Left kidney (tissue), 2 donors: ENCODE data around the gene IMMP2L. TPM values are rescaled to one million over a fixed set of nuclear protein-coding genes. Genes with fewer than 3 reads are reported as not detected.

Experiments used
- DNase-seq: peaks from one replicate; pipeline ENCODE4 v3.0.0-alpha.2; 2013
- polyA plus RNA-seq: library from polyadenylated mRNA; unstranded; fragments of 120-200 nt; gene quantifications from one replicate; pipeline ENCODE4 v1.2.1, GENCODE V29; 2013; ENCODE audit not compliant: insufficient read length

IMMP2L gene
- polyA plus RNA-seq, 1 donor = 41.8 TPM

DNA sequence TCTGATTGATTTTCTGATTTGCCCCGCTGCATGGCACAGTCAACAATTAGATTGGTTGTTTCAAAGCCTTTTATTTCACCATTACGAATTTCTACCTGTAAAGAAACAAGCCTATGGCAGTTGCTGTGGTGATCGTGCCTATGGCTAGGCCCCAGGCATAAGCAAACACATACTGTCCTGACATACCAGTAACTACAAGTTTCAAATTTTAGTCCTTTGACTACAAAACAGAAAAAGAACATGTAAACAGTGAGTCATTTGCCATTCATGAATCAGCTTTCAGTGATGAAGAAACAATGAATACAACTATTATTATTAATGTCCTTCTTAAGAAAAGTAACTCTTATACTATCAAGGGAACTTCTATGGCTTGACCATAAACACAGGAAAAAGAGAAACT, 639.4 kb downstream of the IMMP2L start:
- no peak for DNase-seq

DNA sequence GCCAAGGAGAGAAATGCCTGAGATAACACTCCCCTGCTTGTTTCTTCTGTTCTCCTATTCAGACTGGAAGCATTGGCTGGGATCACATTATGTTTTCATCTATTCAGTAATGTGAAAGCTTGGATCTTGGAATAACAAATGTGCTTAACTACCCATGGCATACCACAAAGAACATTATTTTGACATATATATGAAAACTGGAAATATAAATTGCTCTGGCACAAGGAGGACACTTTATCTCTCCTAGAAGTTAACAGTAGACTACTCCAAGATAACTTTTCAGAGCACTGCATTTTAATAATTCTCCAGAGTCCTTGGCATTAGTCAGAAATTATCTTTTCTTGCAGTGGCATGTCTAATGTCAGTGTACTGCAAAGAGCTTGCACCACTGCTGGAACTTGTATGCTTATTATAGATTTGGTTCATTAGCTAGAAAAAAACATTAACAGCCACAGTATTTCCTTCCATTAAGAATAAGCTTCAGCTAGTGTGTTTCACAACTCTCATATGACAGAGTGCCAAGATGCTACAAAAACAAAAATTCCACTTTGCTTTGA, 640.6 kb downstream of the IMMP2L start:
- no peak for DNase-seq

DNA sequence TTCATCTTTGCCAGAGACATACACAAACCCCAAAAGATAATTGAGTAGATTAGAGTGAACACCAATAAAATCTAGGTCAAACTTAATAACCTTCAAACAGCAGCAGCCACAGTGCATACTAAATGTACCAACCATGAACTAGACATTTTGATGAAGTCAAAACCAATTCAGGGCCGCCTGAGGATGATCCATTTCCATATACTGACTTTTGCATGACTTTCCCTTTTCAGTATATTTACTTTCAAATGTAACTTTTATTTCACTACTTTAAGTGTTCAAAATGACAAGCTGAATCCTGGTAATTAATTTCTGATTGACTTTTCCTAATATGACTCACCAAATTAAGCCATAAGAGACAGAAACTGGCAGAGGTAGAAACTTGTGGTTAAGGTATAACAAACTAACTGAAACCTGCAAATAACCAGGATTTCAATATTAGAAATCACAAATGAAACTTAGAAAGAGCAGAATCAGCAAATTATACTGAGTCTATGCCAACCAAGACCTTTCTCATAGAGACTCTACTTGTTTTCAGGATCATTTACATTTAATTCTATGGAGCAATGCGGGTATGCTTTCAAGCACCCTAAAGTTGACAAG, 643.2 kb downstream of the IMMP2L start:
- DNase-seq = no peak

DNA sequence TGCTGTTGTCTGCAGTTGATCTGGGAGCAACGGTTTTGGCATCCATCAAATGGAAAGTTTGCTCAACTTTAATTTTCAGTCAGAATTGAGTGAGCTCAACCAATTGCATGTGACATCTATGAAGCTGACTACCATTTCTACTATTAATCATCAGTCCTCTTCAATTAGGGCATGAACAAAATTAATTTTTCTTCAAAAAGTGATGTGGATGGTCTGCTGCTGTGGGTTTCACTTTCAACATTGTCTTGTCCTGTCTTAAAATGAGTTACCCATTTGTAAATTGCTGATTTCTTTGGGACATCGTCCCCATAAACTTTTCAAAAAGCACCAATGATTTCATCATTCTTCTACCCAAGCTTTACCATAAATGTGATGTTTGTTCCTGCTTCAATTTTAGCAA, 648.0 kb downstream of the IMMP2L start:
- no peak for DNase-seq

DNA sequence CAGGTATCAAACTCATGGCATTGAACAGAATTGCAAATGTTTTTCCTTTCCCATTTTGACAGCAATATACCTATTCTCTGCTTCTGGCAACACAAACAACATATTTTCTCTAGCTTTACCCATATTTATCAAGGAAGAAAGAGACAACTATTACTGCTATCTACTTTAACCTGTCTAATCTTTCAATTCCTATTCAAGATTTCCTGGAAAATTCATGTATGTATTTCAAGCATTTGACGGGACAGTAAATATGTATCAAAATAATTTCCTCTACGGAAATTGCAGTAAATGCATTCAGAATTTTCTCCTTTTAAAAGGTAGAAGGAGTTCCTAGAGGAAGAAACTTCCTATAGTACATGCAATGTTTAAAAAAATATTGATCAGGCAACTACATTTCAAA, 650.7 kb downstream of the IMMP2L start:
- no peak for DNase-seq

DNA sequence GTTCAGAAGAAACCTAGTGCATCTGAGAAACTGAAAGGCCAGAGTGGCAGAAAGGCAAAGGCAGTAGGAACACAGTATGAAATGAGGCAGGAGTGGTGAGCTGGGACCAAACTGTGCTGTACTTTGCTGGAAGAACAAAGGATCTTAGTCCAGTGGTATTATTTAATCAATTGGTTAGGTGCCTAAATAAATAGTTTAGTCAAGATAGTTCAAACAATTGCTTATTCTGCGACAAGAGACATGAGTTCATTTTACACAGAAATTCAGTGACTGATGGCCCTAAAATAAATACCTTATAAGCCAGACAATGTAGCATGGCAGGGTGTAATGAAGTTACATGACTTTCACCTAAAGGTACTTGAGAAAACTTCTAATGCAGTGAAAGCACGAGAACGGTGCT, 653.2 kb downstream of the IMMP2L start:
- DNase-seq = no peak

DNA sequence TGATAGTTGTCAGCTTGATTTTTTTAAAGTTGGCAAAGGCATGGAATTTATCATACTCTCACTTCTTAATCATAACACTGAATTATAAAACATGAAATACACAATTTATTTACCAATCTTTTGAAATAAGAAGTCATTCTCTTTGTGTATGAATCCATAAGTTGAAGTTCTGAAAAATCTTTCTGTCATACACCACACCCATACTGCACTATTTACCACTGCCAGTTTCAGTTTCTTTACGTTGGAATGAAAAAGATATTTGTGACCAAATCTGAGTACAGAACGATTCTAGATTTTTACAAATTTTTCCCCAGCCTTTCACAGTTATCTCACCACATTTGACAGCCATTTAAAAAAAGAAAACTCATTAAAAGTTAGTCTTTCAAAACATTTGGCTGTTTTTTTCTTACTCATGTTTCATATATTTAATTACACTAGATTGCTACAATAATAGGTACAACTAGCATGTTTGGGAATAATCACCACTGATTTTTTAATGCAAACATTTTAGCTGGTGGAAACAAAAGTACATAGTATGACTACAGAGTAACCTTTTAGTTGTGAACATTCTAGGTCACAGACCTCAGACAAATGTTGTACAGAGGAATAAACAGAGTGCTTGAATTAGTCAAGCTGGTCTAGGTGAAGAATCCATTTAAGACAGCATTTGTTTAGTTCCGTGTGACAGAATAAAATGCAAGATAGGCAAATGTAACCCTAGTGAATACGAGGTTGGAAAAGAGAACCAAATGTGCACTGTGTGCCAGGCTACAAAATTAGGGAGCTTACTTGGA, 656.3 kb downstream of the IMMP2L start:
- no peak for DNase-seq

DNA sequence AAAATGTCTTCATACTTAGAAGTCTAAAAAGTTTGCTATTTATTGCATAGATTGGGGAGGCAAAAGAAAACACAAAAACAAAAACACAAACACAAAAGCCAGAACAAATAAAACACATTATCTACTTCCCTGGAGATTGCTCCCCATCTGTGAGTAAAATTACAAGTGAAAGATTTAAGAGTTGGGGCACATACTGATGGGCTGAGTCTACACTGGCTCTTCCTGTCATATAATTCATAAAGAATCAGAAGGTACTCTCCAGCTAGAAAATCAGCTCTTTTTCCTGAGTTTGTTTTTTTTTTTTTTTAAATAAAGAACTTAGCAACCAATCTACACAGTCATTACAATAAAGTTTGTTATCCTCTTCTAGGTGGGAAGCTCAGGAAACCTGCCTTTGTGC, 663.8 kb downstream of the IMMP2L start:
- DNase-seq = no peak

DNA sequence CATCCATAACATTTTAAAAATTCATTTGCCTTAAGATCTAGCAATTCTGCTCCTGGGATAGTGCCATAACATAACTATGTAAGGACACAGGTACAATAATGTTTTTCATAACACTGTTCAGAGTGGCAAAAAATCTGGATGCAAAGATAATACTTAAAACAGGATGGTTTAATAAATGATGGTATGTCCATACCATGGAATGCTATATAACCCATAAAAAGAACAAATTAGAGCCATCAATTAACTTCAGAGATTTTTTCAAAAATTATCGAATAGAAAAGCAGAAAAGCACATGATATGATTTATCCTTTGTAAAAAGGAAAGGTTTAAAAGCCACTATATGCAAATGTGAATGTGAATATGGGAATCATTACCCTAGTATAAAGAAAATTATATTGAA, 664.8 kb downstream of the IMMP2L start:
- no peak for DNase-seq

DNA sequence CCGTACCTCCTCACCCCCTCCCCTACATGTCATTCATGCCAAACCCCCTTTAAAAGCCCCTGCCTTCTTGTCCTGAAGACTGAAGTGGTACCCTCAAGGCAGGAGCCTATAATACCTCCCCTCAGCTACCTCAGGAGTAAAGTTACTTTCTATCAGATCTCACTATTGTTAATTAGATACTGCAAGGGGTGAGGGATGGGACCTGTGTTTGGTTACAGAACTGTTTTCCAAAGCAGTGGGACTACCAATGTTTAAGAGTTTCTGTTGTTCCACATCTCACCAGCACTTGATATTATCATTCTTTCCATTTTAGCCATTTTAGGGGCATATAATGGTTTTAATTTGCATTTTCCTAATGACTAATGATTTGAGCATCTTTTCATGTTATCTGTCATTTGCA, 668.2 kb downstream of the IMMP2L start:
- DNase-seq = no peak

DNA sequence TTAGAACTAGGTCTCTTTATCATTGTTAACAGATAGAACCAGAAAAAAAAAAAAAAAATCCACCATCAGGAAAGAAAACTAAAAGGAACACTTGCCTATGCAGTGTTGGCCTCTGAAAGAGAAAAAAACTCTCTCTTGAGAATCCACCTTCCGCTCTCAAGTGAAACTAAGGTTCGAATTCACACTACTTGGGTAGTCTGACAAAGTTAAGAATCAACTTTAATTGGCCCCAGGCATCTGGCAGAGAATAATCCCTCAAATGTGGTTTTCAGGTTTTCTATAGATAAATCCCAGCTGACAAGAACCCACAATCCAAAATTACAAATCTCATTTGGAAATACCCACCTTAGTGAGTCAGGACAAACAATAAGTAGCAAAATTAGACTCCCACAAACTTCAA, 671.1 kb downstream of the IMMP2L start:
- no peak for DNase-seq

DNA sequence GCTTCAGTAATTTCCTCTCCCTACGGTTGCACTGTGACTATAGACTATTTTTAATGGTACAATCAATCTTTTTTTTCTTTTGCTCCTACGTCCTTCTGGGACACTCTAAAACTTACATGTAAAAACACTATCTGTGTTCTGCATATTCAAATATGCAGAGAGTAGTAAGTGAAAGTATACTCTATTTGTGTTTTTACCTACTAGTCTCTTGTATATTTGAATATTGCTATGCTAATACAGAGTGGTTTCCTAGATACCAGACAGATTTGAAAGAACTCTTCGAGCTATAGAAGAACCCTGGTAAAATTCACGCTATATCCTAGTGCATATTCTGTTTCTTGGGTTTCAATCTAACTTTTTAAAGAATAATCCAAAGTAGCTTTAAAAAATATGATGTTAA, 672.2 kb downstream of the IMMP2L start:
- no peak for DNase-seq

DNA sequence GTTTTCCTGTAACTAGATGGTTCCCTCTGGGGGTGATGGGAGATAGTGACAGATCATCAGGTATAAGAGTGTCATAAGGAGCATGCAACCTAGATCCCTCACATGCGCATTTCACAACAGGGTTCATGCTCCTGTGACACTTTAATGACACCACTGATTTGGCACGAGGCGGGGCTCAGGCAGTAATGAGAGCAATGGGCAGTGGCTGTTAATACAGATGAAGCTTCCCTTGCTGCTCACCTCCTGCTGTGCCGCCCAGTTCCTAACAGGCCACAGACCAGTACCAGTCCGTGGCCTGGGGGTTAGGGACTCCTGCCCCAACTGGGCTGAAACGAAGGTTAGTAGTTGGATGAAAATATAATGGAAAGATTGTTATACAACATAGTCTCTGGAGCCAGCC, 673.0 kb downstream of the IMMP2L start:
- DNase-seq = no peak

DNA sequence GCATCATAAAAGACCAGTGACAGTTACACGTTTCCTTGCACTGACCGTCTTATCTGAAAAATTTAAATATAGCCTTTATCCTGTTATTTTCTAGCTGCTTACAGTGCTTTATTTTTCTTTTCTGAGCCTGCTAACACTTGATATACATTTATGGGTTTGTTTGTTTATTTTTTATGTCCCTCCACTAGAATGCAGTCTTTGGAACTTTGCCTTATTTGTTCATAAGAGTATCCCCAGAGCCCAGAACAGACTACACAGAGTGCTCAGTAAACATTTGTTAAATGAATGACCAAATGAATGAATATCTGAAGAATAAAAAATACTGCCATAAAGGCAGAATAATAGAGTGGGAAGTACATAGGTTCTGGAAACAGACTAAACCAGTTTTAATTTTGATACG, 673.7 kb downstream of the IMMP2L start:
- DNase-seq = peak; percentile 14

DNA sequence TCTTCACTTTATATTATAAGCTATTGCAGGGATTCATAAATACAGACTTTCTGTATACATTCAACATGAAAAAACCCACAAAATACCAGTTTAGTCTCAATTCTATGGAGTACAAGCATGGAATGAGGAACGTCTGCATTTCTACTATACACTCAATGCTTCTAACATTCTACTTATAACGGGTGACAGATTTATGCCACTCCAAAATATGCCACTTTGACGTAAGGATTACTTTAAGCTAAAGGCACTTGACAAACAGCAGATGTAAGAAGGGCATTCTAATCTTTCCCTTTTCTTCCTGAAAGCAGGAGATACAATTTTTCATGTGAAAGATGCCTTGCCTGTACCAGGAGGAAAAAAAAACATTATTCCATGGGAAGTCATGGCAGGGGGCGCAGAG, 676.8 kb downstream of the IMMP2L start:
- DNase-seq = no peak

DNA sequence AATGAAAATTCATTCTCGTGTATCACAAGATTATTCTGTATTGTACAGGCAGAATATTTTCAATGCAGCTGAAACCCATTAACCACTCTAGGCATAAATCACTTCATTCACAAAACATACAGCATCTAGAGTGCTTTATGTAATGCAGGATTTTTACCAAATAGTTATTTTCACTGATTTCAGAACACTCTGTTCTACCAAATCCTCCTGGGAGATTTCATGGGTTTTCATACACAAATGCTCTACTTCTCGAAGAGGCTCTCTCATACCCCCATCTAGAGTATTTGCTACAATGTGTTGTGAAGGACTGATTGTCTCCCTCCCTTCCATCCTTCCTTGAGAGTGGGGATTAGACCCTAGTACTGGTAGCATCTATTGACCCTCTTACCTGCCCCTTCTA, 680.6 kb downstream of the IMMP2L start:
- no peak for DNase-seq

DNA sequence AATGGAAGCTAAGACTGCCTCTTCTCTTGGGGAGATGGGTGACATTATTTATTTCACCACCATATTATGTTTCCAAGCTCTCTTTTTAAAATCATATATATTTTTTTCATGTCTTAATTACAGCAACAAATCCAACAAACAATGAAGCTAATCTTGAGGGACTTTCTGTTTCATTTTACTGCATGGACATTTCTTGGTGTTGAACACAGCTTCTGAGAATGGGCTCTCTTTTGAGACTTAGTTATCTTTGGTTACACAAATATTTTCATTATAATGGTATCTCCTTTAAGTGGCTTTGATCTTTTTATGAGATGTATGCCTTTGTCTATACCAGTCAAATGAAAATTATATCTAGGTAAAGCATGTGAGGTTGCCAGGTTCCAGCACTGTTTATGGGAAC, 681.3 kb downstream of the IMMP2L start:
- no peak for DNase-seq

DNA sequence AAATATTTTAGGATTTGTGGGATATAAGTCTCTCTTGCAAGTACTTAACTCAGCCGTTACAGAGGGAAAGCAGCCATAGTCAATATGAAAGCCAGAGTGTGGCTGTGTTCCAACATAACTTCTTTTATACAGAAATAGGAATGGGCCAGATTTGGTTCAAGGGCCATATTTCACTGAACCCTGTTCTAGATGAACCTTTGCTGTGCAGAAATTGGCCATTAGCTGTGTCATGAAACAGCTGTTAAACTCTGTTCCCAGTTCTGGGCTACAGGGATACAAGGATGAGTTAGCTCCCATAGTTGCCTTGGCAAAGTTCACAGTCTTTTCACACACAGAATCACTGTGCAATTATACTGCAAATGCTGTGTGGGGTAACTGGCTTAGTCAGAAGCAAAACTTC, 685.3 kb downstream of the IMMP2L start:
- DNase-seq = peak; percentile 38

DNA sequence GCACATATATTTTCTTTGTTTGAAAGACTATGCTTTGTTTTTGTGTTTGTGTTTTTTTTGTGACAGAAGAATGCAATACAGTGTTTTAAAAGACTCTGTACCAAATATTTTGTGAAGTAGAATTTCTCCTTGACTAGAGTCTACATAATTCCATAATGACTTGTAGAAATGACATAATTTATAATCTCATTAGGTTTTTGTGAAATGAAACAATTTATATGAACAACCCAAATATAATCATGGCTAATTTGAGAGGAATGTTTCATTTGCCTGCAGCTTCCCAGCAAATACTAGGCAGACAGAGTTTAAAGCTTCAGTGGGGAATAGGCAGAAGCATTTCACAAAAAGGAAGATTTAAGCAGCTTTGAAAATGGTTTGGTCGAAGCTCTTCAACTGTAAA, 686.9 kb downstream of the IMMP2L start:
- no peak for DNase-seq

DNA sequence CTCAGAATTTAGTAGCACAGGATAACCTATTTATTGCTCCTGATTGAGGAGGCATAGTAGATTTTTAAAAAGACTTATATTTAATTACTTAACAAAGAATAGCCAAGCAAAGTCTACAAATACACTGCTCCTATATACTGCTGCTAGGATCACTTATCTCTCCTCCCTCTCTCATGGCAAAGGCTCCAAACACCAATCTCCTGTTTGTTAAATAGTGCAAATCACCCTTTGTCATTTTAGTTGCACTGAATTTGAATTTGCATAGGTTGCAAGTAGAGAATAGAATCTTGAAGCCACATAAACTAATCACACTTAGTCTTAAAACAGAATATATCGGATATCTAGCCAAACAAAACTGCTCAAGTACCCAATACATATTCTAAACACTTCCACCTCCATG, 690.4 kb downstream of the IMMP2L start:
- DNase-seq = no peak

DNA sequence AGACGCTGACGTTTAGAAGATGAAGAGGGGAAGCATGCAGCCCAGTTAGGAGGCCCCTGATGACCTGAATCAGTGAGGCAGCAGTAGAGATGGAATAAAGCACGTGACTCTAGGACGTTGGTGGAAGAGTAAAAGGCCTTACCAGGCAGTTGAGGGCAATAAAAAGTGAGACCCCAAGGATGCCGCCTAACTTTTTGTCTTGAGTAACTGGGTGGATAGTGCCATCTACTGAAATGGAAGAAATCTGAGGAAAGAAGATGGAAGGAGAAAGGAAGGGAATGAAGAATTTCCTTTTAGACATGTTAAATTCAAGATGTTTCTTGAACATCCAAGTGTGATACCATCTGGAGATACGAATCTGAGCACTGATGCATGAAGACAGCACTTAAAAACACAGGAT, 691.4 kb downstream of the IMMP2L start:
- no peak for DNase-seq

DNA sequence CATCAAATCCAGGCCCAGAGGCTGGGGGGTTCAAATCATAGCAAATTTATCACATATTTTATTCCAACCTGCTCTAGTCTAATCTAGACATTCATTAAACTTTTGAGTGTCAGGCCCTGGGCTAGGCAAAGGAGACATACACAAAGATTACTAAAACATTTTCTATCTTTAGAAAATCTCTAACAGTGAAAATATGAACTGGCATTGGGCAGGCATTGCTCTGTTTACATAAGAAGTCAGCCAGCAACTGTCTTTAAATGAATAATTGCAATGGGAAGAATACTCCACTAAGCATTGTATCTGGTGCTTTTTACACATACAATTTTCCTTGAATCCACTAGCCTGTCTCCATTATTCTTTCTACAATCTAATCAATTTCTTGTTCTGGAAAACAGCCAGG, 693.8 kb downstream of the IMMP2L start:
- no peak for DNase-seq

DNA sequence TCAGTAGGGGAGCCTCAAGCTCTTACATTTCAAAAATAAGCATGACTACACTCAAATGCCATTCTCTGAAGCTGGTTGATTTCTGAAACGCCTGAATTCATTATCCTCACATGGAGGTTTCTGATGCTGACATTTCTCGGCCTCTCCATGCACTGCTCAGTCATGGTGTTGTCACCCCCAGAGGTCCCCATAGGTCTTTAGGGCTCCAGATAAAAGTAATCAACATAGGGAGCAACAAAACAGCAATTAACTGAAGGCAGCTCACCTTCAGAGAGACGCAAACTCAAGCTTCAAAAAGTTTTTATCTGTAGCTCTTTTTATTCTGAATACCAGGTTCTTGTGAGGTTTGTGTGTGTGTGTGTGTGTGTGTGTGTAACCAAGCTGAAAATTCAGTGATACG, 694.5 kb downstream of the IMMP2L start:
- DNase-seq = no peak

DNA sequence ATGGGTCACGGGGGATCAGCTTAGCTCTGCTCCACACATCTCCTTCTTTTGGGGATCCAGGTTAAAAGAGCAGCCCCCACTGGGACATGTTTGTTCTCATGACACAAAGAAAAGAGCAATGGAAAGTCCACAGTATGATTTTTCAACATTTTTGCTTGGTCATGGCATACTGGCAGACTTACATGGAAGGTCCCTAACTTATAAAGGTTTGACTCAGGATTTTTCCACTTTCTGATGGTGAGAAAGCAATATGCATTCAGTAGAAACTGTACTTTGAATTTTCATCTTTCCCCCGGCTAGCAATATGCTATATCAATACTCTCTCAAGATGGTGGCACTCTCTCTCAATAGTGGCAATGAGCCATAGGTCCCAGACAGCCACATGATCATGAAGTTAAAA, 699.0 kb downstream of the IMMP2L start:
- DNase-seq = no peak
